ENCODE data around the gene PNKD. TPM values are rescaled to one million over a fixed set of nuclear protein-coding genes. Genes with fewer than 3 reads are reported as not detected.

PNKD gene
- total RNA-seq, 1 experiment from 2014 or later, result 58.1 TPM

DNA sequence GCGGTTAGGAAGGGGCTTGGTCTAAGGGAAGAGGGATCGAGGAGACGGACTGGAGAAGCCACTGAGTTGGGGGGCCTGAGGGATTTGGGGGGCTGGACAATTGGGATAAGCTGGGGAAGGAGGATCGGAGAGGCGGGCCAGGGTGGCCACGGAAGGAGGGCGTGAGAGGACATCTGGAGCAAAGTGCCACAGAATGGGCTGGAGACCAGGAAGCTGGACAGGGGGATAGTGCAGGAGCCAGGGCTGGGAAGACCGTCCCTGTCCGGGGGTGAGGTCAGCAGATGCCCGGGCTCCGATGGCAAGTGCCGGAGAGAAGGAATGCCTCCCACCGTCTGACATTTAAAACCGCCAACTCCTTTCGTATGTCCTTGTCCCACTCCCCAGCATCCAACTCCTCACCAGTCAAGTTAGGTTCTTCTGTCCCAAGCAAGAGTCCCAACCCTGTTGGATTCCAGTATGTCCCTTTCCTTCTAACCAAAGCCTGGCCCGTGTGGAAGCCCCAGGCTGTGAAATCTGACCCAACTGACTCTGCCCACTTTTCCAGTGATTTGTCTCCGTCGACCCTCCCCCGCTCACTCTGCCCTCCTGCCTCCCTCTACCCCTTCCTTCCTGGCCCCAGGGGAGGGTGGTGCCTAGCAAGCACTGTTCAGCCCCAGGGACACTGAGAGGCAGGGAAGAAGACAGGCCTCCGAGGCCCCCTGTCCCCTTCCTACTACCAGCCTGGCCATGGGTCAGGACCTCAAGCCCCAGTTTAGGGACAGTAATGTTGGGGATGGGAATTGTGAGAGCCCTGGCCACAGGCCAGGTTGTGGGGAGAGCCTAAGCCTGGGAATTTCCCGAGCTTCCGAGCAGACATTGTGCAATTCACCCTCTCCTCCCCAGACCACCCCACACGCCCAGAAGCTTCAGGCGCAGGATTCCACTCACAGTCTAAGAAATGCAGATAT is 53.5 kb downstream of the PNKD start:
- peak overlapping the region; percentile 93 for H3K4me2 ChIP-seq (ENCODE audit: low read length)
- no peaks in the 10 kb centered on the region for H3K79me2 ChIP-seq (ENCODE audit: insufficient read depth, low read length)
- no peak overlapping the region for H2AFZ ChIP-seq (ENCODE audit: low read depth, low read length, poor library complexity, severe bottlenecking)
- intact Hi-C loops (cut with micrococcal nuclease), result no loop called here
- H3K36me3 ChIP-seq (ENCODE audit: control insufficient read depth in 1 of 2, insufficient read depth in 2 of 2, low read length in 2 of 2), result no peaks in the 10 kb centered on the region
- no peaks in the 10 kb centered on the region for H3K27me3 ChIP-seq (ENCODE audit: insufficient read depth, low read length)
- H4K20me1 ChIP-seq (ENCODE audit: insufficient read depth), result no peaks in the 10 kb centered on the region
- peaks cover 15 to 24% of the 10 kb centered on the region in 2 experiments for H3K4me1 ChIP-seq (ENCODE audit: control insufficient read depth in 1 of 2, insufficient read depth in 2 of 2, low read length in 2 of 2)
- H3K9ac ChIP-seq (ENCODE audit: low read length), result peak overlapping the region; percentile 67
- peak overlapping the region; percentile 76 for H3K27ac ChIP-seq (ENCODE audit: low read depth, low read length)
- H3K4me3 ChIP-seq (replicated peaks in 1 of 2; ENCODE audit: low read depth in 1 of 2, low read length in 2 of 2), result peak overlapping the region; percentile 66 to 78
- ATAC-seq (peak; percentile 41), DNase-seq (ENCODE audit: low read depth, low spot score) (no peak)
- TSS peak; percentile 79 for BruUV-seq (replicated peaks)
- ChIA-PET CTCF (interaction anchor here (2.0 kb wide), 1 partner anchor 32 kb away, joined by 7 read pairs; the partner anchor contains the start of gene CATIP), RAD21 (ENCODE audit: low non-redundant PET in 1 of 2, low total read pairs in 2 of 2, uncharacterized antibody in 2 of 2, unreplicated experiment in 2 of 2) (no interaction called here), POLR2A (interaction anchor here (0.6 kb wide), 1 partner anchor 22 kb away, joined by 5 read pairs; no protein-coding TSS in a partner anchor)
- no peaks in the 10 kb centered on the region for H3K9me3 ChIP-seq (ENCODE audit: control insufficient read depth in 1 of 2, insufficient read depth in 1 of 2, low read depth in 1 of 2, low read length in 2 of 2)
- no peaks in the 10 kb centered on the region for H3K9me2 ChIP-seq (ENCODE audit: insufficient read depth)
- TF ChIP-seq, protein P1, sequence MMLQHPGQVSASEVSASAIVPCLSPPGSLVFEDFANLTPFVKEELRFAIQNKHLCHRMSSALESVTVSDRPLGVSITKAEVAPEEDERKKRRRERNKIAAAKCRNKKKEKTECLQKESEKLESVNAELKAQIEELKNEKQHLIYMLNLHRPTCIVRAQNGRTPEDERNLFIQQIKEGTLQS (IDR thresholded peaks at IDR 0.05), result no peak
- TF ChIP-seq, protein P2, sequence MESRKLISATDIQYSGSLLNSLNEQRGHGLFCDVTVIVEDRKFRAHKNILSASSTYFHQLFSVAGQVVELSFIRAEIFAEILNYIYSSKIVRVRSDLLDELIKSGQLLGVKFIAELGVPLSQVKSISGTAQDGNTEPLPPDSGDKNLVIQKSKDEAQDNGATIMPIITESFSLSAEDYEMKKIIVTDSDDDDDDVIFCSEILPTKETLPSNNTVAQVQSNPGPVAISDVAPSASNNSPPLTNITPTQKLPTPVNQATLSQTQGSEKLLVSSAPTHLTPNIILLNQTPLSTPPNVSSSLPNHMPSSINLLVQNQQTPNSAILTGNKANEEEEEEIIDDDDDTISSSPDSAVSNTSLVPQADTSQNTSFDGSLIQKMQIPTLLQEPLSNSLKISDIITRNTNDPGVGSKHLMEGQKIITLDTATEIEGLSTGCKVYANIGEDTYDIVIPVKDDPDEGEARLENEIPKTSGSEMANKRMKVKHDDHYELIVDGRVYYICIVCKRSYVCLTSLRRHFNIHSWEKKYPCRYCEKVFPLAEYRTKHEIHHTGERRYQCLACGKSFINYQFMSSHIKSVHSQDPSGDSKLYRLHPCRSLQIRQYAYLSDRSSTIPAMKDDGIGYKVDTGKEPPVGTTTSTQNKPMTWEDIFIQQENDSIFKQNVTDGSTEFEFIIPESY (IDR thresholded peaks at IDR 0.05; ENCODE audit: extremely low read depth, insufficient replicate concordance, low read length), result no peak
- TF ChIP-seq POLR2AphosphoS5 (IDR thresholded peaks at IDR 0.05; ENCODE audit: low read depth, low read length), result peak; percentile 58
- TF ChIP-seq POLR2A (IDR thresholded peaks at IDR 0.05; ENCODE audit: borderline replicate concordance, extremely low read depth, insufficient read depth, insufficient read length), result no peak
- no peak for TF ChIP-seq ZNF274 (IDR thresholded peaks at IDR 0.05; ENCODE audit: low read depth, low read length)
- no peak for TF ChIP-seq ELF1 (IDR thresholded peaks at IDR 0.05; ENCODE audit: borderline replicate concordance, low read depth)
- TF ChIP-seq EZH2phosphoT487 (IDR thresholded peaks at IDR 0.05; ENCODE audit: borderline replicate concordance), result no peak
- no peak for TF ChIP-seq ZFX (IDR thresholded peaks at IDR 0.05)
- TF ChIP-seq, protein P3, sequence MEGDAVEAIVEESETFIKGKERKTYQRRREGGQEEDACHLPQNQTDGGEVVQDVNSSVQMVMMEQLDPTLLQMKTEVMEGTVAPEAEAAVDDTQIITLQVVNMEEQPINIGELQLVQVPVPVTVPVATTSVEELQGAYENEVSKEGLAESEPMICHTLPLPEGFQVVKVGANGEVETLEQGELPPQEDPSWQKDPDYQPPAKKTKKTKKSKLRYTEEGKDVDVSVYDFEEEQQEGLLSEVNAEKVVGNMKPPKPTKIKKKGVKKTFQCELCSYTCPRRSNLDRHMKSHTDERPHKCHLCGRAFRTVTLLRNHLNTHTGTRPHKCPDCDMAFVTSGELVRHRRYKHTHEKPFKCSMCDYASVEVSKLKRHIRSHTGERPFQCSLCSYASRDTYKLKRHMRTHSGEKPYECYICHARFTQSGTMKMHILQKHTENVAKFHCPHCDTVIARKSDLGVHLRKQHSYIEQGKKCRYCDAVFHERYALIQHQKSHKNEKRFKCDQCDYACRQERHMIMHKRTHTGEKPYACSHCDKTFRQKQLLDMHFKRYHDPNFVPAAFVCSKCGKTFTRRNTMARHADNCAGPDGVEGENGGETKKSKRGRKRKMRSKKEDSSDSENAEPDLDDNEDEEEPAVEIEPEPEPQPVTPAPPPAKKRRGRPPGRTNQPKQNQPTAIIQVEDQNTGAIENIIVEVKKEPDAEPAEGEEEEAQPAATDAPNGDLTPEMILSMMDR (IDR thresholded peaks at IDR 0.05 in 2 of 3, conservative IDR thresholded peaks at IDR 0.05 in 1 of 3; ENCODE audit: borderline replicate concordance in 1 of 3, insufficient read depth in 1 of 3, low read depth in 2 of 3, low read length in 2 of 3), result no peak
